Neural progenitor cell (in vitro differentiated cells): Measurements from ENCODE around the gene SH3BP5L.
"Not testable (repeated sequence)": the region's sequence is repeated elsewhere in the genome, so short reads cannot be mapped to it uniquely, and the experiment has no call there.

Experiments used
- EZH2phosphoT487 ChIP-seq: fragments of 200-600 bp; sonication (generic); IDR thresholded peaks from 2 replicates; pipeline ENCODE4 v1.6.1; 2017; ENCODE audit warnings: antibody characterized with exemption
- TF ChIP-seq, protein P1 (sequence below): fragments of 200-600 bp; sonication (generic); IDR thresholded peaks from 2 replicates; pipeline ENCODE4 v1.5.1; 2017; ENCODE audit warnings: antibody characterized with exemption, mild to moderate bottlenecking

DNA sequence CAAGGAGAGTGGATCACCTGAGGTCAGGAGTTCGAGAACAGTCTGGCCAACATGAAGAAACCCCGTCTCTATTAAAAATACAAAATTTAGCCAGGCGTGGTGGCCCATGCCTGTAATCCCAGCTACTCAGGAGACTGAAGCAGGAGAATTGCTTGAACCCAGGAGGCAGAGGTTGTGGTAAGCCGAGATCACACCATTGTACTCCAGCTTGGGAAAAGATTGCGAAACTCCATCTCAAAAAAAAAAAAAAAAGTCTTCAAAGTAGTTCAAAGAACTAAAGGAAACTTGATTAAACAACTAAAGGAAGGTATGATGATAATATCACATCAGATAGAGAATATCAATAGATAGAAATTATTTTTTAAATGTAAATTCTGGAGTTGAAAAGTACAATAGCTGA is 31.1 kb downstream of the SH3BP5L start:
- TF ChIP-seq, protein P1, sequence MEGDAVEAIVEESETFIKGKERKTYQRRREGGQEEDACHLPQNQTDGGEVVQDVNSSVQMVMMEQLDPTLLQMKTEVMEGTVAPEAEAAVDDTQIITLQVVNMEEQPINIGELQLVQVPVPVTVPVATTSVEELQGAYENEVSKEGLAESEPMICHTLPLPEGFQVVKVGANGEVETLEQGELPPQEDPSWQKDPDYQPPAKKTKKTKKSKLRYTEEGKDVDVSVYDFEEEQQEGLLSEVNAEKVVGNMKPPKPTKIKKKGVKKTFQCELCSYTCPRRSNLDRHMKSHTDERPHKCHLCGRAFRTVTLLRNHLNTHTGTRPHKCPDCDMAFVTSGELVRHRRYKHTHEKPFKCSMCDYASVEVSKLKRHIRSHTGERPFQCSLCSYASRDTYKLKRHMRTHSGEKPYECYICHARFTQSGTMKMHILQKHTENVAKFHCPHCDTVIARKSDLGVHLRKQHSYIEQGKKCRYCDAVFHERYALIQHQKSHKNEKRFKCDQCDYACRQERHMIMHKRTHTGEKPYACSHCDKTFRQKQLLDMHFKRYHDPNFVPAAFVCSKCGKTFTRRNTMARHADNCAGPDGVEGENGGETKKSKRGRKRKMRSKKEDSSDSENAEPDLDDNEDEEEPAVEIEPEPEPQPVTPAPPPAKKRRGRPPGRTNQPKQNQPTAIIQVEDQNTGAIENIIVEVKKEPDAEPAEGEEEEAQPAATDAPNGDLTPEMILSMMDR, result not testable (repeated sequence)
- TF ChIP-seq EZH2phosphoT487, result not testable (repeated sequence)
